H7 (cell line): ENCODE measurements around the gene TRPC5OS. TPM values are rescaled to one million over a fixed set of nuclear protein-coding genes. Genes with fewer than 3 reads are reported as not detected.

Experiments
- DNase-seq: peaks from one replicate; pipeline ENCODE4 v3.0.0; 2012
- H3K27me3 ChIP-seq: 2 replicates; pipeline ENCODE4 v1.6.0; 2011; ENCODE audit warnings: mild to moderate bottlenecking, low read length; ENCODE audit not compliant: control insufficient read depth, insufficient read depth
- H3K36me3 ChIP-seq: replicated peaks from 2 replicates; pipeline ENCODE4 v1.5.1; 2011; ENCODE audit warnings: low read length; ENCODE audit not compliant: control insufficient read depth, insufficient read depth
- H3K4me3 ChIP-seq: 2 replicates; pipeline ENCODE4 v1.5.1; 2011; ENCODE audit warnings: low read depth, mild to moderate bottlenecking, control low read depth, low read length, moderate library complexity; ENCODE audit not compliant: insufficient read depth
- total RNA-seq: library from RNA; depleted of rRNA; stranded (reverse); fragments of >200 nt; shearing (Covaris generic); gene quantifications from 2 replicates; pipeline ENCODE4 v1.2.3, GENCODE V29; 2014; rRNA removed

The TRPC5OS gene
- total RNA-seq, result 0.21 TPM in 1 of 2 replicates, not detected in the other

GRCh38 chrX:111875881-111876280 is at the start of gene TRPC5OS:
TSS of gene TRPC5OS (plus strand) at chrX:111876181. CDS start at chrX:111901850, 25,669 bp downstream.
- no peak for DNase-seq
- Histone ChIP-seq H3K27me3 (no peaks in the 10 kb centered on the region), H3K4me3 (no peak within 1 kb of the TSS), H3K36me3 (no peaks in the 10 kb centered on the region)

DNA sequence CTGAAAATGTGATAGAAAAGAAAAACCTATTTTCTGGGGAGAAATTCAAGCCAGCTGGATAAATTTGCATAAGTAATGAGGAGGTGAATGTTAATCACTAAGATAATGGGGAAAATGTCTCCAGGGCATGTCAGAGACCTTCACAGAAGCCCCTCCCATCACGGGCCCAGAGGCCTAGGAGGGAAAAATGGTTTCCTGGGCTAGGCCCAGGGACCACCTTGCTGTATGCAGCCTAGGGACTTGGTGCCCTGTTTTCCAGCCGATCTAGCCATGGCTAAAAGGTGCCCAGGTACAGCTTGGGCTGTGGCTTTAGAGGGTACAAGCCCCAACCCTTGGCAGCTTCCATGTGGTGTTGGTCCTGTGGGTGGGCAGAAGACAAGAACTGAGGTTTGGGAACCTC is 46.6 kb upstream of the TRPC5OS start:
- Histone ChIP-seq H3K4me3 (no peak overlapping the region), H3K27me3 (no peaks in the 10 kb centered on the region), H3K36me3 (no peaks in the 10 kb centered on the region)
- DNase-seq, result no peak

- H3K36me3 ChIP-seq, result no peaks in the 10 kb centered on the region
- H3K27me3 ChIP-seq, result no peaks in the 10 kb centered on the region
- DNase-seq, result no peak
- H3K4me3 ChIP-seq, result no peak overlapping the region
These were observed 45.4 kb upstream of the TRPC5OS start for GRCh38 chrX:111830571-111830970.

DNA sequence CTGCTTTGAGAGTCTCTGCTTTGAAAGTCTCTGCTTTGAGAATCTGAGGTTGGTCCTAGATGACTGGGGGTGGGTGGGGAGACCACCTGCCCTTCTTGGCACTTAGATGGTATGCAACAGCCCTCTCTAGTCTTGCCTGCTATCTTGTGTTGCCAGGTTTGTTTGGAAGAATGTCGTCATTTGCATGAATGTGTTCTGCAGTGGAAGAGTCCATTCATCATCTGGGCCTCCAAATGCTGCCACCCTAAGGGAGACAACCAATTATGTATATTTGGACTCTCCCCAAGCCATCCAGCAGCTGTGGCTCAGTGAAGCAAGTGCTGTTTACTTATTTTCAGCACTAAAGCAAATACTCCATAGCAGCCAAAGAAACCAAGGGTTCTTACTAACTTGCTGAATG is 44.6 kb upstream of the TRPC5OS start:
- Histone ChIP-seq H3K27me3 (no peaks in the 10 kb centered on the region), H3K36me3 (no peaks in the 10 kb centered on the region), H3K4me3 (no peak overlapping the region)
- no peak for DNase-seq

DNA sequence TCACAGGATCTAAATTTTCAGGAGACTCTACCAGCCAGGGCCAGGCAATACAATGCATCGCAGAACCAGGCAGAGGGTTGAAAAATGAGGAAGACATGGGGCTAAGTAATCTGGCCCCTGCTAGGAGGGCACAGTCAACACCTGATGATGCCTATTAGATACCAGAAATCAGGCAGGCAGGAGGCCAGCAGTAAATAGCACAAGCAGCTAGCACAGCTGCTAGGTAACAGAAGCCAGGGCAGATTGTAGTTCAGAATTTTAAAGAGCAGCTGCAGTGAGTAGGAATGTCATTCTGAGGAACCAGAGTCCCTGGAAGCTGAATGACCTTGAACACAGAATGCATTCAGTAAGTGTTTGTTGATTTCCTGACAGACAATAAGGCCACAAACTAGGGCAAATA is 38.8 kb upstream of the TRPC5OS start:
- no peak for DNase-seq
- Histone ChIP-seq H3K27me3 (no peaks in the 10 kb centered on the region), H3K36me3 (no peaks in the 10 kb centered on the region), H3K4me3 (no peak overlapping the region)

DNA sequence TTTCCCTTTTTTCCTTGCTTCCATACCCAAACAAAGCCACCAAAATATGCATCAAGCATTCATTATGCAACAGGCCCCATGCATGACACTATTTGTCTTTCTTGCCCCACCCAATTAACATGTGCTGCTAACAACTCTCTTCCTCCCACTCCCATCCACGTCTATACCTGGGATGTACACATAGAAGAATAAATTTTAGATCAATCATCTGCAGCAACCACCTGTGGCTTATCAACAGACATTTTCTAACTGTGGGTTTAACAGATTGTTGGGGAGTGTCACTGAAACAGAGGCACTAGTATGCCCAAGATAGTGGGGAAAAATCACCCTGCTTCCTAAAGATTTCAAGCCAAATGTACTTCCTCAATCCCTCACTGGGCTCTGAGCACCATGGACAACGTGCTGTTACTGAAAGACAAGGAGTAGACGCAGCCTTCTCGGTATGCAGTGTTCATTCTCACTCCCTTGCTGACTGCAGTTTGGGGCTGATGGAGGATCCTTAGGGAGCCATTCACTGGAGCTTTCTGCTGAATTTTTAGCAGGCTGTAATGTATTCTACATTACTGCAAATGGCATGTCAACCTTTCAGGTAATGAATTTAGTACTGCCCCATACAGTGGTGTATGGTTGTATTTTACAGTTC is 28.4 kb upstream of the TRPC5OS start:
- H3K27me3 ChIP-seq, result no peaks in the 10 kb centered on the region
- no peaks in the 10 kb centered on the region for H3K36me3 ChIP-seq
- no peak overlapping the region for H3K4me3 ChIP-seq
- DNase-seq, result no peak

GRCh38 chrX:111848541-111848940 is 27.4 kb upstream of the TRPC5OS start:
- no peaks in the 10 kb centered on the region for H3K36me3 ChIP-seq
- no peak overlapping the region for H3K4me3 ChIP-seq
- DNase-seq, result no peak
- no peaks in the 10 kb centered on the region for H3K27me3 ChIP-seq

DNA sequence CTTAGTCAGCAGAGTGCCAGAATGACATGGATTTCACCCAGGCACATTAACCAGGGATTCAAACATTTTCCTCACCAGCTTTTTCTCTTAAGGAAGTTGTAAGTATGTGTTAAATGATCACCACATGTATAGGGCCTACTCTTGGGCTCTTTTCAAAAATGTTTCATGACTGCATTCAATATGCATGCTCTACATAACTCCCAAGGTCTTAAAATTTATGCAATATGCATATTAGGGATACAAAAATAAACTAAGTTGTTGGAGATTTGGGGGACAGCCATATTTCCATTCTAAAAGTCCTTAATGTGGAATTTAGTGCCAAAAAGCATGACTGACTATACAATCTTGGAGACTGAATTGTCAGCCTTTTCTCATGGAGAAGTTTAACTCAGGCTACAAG is 25.0 kb upstream of the TRPC5OS start:
- Histone ChIP-seq H3K36me3 (no peaks in the 10 kb centered on the region), H3K4me3 (no peak overlapping the region), H3K27me3 (no peaks in the 10 kb centered on the region)
- no peak for DNase-seq

DNA sequence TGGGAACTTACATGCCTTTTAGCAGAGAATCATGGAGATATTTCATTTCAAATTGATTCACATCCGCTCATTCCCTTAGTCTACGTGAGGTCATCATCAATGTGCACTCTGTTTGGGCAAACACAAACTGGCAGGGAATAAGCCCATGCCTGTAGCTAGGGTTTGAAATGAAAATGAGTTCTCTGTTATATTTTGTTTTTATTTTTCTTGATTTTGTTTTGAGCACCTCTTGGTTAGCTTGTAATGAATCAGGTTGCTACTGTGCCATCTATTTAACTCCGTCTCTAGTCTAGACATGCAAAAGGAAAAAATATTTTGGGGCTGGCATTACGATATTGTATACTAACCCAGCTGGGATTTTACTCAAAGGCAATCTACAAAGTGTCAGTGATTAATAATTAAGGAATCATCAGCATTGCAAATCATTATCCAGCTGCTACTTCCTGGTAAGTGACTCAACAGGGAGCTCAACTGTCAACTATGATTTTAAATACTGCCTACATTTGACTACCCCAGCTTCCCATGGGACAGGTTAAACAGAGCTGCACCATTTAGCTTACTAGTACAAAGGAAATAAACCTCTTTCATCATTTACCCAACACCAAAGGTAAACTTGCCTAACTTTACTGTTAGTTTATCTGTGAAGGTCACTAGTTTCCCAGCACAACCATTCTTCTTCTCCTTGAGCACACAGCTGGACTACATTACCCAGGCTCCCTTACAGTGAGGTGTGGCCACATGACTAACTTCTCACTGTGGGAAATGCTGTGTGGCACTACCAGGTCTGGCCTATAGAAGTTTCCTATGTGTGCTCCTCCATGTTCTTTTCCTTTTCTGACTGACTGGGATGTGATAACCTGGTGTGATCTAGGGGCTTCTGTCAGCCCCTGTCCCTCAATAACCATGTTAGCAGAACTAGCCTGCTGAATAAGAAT is 21.2 kb upstream of the TRPC5OS start:
- Histone ChIP-seq H3K27me3 (no peaks in the 10 kb centered on the region), H3K4me3 (no peak overlapping the region), H3K36me3 (no peaks in the 10 kb centered on the region)
- peak; percentile 37 for DNase-seq

DNA sequence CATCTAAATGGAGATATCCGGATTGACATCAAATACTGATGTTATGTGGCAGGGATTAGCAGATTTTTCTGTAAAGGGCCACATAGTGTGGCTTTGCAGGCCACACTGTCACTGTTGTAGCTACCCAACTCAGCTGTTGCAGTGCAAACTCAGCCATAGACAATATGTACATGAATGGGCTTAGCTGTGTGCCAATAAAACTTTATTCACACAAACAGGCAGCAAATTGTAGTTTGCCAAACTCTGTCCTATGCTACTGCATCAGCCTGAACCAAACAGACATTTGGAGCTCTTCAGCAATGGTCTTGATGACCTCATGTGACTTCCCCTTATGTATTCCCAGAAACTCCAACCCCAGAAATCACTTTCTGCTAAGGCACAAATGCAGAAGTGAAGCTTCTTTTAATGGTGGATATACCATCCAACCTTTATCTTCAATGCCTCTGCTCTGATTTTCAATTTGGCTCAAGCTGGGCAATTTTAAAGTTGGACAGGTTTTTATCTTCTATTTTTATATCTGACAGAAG is 18.4 kb upstream of the TRPC5OS start:
- Histone ChIP-seq H3K36me3 (no peaks in the 10 kb centered on the region), H3K27me3 (no peaks in the 10 kb centered on the region), H3K4me3 (no peak overlapping the region)
- DNase-seq, result no peak

DNA sequence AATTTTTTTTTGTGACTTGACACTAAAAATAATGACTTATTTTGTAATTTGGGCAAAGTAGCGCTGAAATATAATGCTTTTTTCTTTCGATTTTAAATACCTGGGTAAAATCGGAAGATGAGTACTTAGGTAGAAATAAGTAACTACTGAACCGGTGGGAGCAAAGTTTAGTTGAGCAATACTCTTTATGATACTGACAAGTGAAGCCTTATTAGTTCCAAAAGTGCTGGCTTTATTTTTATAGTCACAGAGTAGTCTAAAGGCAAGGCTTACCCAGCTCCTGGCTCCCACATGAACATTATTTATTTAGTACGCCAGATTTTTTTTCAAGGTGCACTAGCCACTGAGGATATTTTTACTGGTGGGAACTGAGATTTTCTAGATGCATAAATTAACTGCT is 14.4 kb upstream of the TRPC5OS start:
- Histone ChIP-seq H3K27me3 (no peaks in the 10 kb centered on the region), H3K36me3 (no peaks in the 10 kb centered on the region), H3K4me3 (no peak overlapping the region)
- no peak for DNase-seq

- H3K4me3 ChIP-seq, result no peak overlapping the region
- no peaks in the 10 kb centered on the region for H3K27me3 ChIP-seq
- no peaks in the 10 kb centered on the region for H3K36me3 ChIP-seq
- no peak for DNase-seq
These were observed 8.7 kb upstream of the TRPC5OS start for GRCh38 chrX:111867236-111867635.

- no peaks in the 10 kb centered on the region for H3K27me3 ChIP-seq
- H3K36me3 ChIP-seq, result no peaks in the 10 kb centered on the region
- H3K4me3 ChIP-seq, result no peak overlapping the region
- DNase-seq, result no peak
These were observed 7.0 kb upstream of the TRPC5OS start for GRCh38 chrX:111868726-111869638.

DNA sequence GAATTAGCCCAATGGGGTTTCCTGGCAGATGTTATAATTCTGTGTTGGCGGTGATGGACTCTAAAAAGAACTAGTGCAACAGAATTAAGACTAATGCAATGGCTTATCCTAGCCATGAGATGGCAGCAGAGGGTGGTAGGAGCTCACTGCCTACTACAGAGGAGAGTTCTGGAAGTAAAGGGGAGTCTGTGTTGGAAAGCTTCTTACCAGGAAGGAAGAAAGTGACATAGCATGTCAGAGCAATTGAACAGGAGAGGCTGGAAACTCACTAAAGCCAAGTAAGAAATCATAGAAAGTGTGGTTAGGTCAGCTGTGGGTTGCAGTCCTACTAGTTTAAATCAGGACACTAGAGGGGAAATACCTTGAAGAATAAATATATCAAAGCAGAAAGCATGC is 6.3 kb upstream of the TRPC5OS start:
- peak; percentile 55 for DNase-seq
- no peak overlapping the region for H3K4me3 ChIP-seq

More for the DNA sequence above, 6.3 kb upstream of the TRPC5OS start:
- Histone ChIP-seq H3K36me3 (no peaks in the 10 kb centered on the region), H3K27me3 (no peaks in the 10 kb centered on the region)
